Skin epidermis (tissue), 12 donors: Measurements from ENCODE around the gene CACTIN.
A peak's percentile ranks its signal among the peaks of the same experiment; 100 is the strongest.
"Not testable (repeated sequence)": the region's sequence is repeated elsewhere in the genome, so short reads cannot be mapped to it uniquely, and the experiment has no call there.

ENCODE experiments used
- H3K27ac ChIP-seq, 21 experiments: fragments of 200-600 bp; sonication (generic) in 11 of 21; one replicate each; pipeline ENCODE4 v1.5.0; 2020; ENCODE audit warnings: mild to moderate bottlenecking in 3 of 21, inconsistent platforms in 2 of 21, moderate library complexity in 2 of 21
- H3K4me3 ChIP-seq, 7 experiments: fragments of 200-600 bp; sonication (generic) in 2 of 7; one replicate each; pipeline ENCODE4 v1.5.0; 2020; ENCODE audit warnings: inconsistent platforms in 2 of 7, mild to moderate bottlenecking in 2 of 7, moderate library complexity in 1 of 7

The CACTIN gene

GRCh38 chr19:3576696-3577443 is 49.7 kb downstream of the CACTIN start:
- Histone ChIP-seq H3K27ac (peak overlapping the region in 3 of 21 experiments; percentile 3 to 66 (median 50)), H3K4me3 (peak overlapping the region in 3 of 7 experiments; percentile 22 to 34 (median 29))

DNA sequence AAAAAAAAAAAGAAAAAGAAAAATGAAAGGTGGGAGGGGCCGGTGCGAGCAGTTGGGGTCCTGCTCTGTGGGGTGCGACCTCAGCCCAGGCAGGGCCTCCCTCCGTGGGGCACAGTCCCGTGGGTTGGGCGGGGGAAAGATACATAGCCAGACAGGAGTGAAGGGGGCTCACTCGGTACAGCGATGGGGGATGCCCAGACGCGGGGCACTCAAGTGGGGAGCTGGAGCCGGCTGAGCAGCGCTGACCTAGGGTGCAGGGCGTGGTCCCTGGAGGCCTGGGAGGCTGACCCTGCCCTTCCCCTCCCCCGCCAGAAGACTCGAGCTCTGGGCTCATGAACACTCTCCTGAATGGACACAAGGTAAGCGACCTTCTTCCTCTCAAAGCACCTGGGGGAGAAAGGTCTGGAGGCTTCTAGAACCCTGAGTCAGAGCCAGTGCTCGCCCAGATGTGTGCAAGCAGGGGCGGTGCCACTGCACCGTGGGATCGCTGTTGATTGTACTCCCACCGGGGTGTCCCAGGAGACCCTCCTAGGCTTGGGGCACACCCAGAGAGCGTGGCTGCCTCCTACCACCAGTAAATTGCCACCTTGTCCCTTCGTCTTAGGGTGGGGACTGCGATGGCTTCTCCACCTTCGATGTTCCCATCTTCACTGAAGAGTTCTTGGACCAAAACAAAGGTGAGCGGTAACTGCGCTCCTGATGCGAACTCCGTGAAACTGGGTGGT is 50.5 kb downstream of the CACTIN start:
- peak overlapping the region in 1 of 21 experiments; percentile 3 for H3K27ac ChIP-seq
- peak overlapping the region in 3 of 7 experiments; percentile 22 to 34 (median 29) for H3K4me3 ChIP-seq

DNA sequence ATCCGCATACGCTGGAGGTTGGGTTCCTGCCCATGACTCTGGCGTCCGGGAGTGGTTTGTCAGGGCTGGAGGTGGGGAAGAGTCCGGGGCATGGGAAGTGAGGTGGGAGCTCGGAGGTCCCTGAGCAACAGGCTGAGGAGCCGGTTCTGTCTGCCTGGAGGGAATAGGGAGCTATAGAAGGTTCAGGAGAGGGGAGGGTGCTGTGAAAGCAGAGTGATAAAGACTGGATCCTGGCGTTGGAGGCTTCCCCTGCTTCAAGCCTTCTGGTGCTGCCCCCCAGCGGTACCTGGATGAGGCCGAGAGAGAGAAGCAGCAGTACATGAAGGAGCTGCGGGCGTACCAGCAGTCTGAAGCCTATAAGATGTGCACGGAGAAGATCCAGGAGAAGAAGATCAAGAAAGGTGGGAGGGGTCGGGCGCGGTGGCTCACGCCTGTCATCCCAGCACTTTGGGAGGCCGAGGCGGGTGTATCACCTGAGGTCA is 51.3 kb downstream of the CACTIN start:
- H3K4me3 ChIP-seq, result no peak overlapping the region
- H3K27ac ChIP-seq, result no peak overlapping the region

GRCh38 chr19:3573858-3574637 is 52.5 kb downstream of the CACTIN start:
- Histone ChIP-seq H3K4me3 (peak overlapping the region; percentile 71 to 89 (median 86)), H3K27ac (peak overlapping the region in 8 of 21 experiments; percentile 83 to 96 (median 92))

GRCh38 chr19:3573162-3573857 is 53.3 kb downstream of the CACTIN start:
- H3K4me3 ChIP-seq, result peak overlapping the region; percentile 71 to 89 (median 86)
- peak overlapping the region; percentile 63 to 96 (median 85) for H3K27ac ChIP-seq

GRCh38 chr19:3572855-3573161 is 53.8 kb downstream of the CACTIN start, which contains the start of gene HMG20B:
Gene HMG20B (plus strand): TSS chr19:3572944. CDS start chr19:3573310, 366 bp downstream.
- H3K27ac ChIP-seq, result peak within 1 kb of the TSS; percentile 63 to 96 (median 85)
- peak within 1 kb of the TSS; percentile 71 to 89 (median 86) for H3K4me3 ChIP-seq

DNA sequence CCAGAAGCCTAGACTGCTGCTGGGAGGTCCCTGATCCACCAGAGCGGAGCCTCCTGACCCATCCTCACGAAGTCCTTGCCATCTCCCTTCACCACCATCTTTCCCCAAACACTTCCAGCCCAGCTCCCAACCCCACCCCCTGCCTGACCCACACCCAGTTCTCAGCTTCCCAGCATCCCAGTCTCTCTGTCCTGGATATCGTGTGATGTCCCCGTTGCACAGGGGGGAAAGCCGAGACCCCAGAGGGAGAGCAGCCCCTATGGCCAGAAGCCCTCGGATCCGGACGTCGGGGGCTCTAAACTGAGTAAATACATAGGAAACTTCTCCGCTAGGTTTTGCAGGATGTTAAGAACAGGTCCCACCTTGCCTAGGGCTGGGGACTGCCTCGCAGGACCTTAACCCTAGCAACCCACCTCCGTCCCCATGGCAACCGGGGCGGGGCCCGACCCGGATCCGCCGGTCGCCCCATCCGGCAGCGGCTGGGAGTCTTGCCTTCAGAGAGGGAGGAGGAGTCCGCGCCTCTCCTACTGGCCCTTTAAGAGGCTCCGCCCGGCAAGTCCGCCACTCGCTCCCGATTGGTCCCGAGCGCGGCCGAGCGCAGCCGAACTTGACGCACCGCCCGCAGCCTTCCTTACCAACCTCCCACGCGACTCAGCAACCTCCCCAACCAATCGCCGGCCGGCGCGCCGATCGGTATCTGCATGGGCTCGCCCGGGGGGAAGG is 54.3 kb downstream of the CACTIN start:
- Histone ChIP-seq H3K27ac (peak overlapping the region in 18 of 21 experiments; percentile 33 to 96 (median 74)), H3K4me3 (peak overlapping the region; percentile 71 to 89 (median 86))

DNA sequence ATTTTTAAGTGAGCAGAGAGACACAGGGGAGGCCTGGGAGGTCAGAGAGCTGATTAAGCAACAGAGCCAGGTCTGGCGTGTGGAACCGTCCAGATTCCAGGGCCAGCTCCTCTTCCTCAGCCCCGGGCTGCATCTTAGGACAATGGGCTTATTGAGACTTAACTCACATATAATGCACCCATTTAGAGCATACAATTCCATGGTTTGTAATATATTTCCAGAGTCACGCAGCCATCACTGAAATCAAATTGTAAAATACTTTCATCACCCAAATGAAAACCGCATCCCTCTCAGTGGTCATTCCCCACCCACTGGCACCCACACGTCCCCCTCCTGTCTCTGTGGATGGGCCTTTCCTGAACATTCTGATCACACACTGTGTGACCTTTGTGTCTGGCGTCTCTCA is 56.0 kb downstream of the CACTIN start:
- no peak overlapping the region for H3K4me3 ChIP-seq
- peak overlapping the region in 1 of 21 experiments; percentile 12 for H3K27ac ChIP-seq

DNA sequence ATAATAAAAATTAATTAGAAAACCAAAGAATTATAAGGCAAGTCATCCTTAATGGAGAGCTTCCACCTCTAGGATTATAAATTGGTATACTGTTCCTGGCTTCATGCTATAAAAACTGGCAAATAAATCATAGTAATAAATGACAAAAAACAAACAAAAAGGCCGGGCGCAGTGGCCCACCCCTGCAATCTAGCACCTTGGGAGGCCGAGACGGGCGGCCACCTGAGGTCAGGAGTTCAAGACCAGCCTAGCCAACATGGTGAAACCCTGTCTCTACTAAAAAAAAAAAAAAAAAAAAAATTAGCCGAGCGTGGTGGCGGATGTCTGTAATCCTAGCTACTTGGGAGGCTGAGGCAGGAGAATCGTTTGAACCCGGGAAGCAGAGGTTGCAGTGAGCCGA is 56.5 kb downstream of the CACTIN start:
- H3K27ac ChIP-seq, result peak overlapping the region in 1 of 21 experiments; percentile 12
- not testable (repeated sequence) for H3K4me3 ChIP-seq

DNA sequence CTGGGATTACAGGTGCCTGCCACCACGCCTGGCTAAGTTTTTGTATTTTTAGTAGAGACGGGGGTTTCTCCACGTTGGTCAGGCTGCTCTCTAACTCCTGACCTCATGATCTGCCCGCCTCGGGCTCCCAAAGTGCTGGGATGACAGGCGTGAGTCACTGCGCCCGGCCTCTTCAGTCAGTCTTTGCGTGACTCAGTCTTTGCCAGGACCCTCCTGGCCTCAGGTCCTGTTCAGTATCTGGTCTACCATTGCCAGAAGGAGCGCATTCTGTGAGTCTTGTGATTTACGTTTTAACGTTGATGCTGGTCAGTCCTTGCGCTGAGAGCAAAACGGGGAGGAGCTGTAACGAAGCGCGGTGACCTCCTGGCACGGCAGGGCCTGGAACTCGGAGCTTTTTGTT is 61.5 kb downstream of the CACTIN start:
- no peak overlapping the region for H3K27ac ChIP-seq
- H3K4me3 ChIP-seq, result no peak overlapping the region

- Histone ChIP-seq H3K4me3 (no peak overlapping the region), H3K27ac (peak overlapping the region in 1 of 21 experiments; percentile 19)
Observed at GRCh38 chr19:3563709-3564524, 62.7 kb downstream of the CACTIN start.
